Measurements from ENCODE around the gene LAG3. TPM values are rescaled to one million over a fixed set of nuclear protein-coding genes. Genes with fewer than 3 reads are reported as not detected.

The LAG3 gene
- total RNA-seq, 1 experiment from 2014 or later = 2.2 TPM

DNA sequence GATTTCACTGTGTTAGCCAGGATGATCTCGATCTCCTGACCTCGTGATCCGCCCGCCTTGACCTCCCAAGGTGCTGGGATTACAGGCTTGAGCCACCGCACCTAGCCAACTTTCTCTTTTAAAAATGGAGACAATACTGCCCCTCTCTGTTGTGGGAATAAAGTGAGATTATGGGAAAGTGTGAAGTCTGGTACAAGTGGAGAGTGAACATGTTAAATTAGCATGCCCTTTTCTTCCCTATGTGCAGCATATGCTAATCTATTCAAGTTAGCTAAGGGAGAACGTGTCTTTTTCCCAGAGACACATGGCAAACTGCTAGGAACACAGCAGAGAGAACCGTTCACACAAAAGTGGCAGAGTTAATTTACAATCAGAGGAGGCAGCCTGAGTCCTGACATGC, 47.0 kb upstream of the LAG3 start:
- peaks cover 9 to 39% (median 25%) of the 10 kb centered on the region in 3 experiments; a peak in 6 of 7 replicates for H3K36me3 Mint-ChIP-seq (ENCODE audit: insufficient read depth in 1 of 3, low read depth in 3 of 3)
- H3K9me3 ChIP-seq (ENCODE audit: control insufficient read depth, low read depth, low read length) = no peaks in the 10 kb centered on the region
- H3K27me3 ChIP-seq (ENCODE audit: insufficient read depth, low read length) = no peaks in the 10 kb centered on the region
- peak overlapping the region; percentile 73 to 87; a peak in 4 of 5 replicates for H3K4me3 Mint-ChIP-seq
- H3K23ac ChIP-seq (ENCODE audit: insufficient read length, low read depth, low read length) = no peak overlapping the region
- no peak overlapping the region for H2BK20ac ChIP-seq (ENCODE audit: low read depth, low read length, poor library complexity, severe bottlenecking)
- WGBS (ENCODE audit: extremely low coverage, insufficient read length, low lambda C conversion rate) = no CpG with 5 or more reads among the region's 7 CpGs
- no peak overlapping the region; a peak in 1 of 7 replicates for H3K27ac Mint-ChIP-seq
- no peak overlapping the region for H3K4ac ChIP-seq (ENCODE audit: low read depth, low read length)
- no peak overlapping the region for H3K4me2 ChIP-seq (ENCODE audit: insufficient read depth, insufficient read length, low read length)
- H3K27ac ChIP-seq (ENCODE audit: insufficient read length, low read depth, low read length) = no peak overlapping the region
- no peak overlapping the region for H3K18ac ChIP-seq (ENCODE audit: insufficient read length, low read depth, low read length)
- H2BK12ac ChIP-seq (ENCODE audit: insufficient read length, low read depth, low read length) = no peak overlapping the region
- no peak overlapping the region for H2AK5ac ChIP-seq (ENCODE audit: insufficient read length, low read length)
- TF ChIP-seq CTCF (conservative IDR thresholded peaks at IDR 0.05) = no peak
- H2BK120ac ChIP-seq (ENCODE audit: low read depth, low read length, poor library complexity, severe bottlenecking) = no peak overlapping the region
- no peak overlapping the region for H2BK5ac ChIP-seq (ENCODE audit: insufficient read length, low read length)
- H3K4me1 ChIP-seq (ENCODE audit: insufficient read depth, low read length) = no peaks in the 10 kb centered on the region; the same call in 1 of the 2 replicates
- DNase-seq = no peak
- H4K91ac ChIP-seq (ENCODE audit: insufficient read length, low read depth, low read length) = no peak overlapping the region
- no peak overlapping the region for H2BK15ac ChIP-seq (ENCODE audit: low read depth, low read length)
- peaks cover 8 to 19% of the 10 kb centered on the region in 2 experiments for H3K4me1 Mint-ChIP-seq
- no peak overlapping the region for H4K5ac ChIP-seq (ENCODE audit: insufficient read length, low read depth, low read length)
- no peaks in the 10 kb centered on the region for H3K9me3 Mint-ChIP-seq
- peaks cover 9% of the 10 kb centered on the region for H3K23me2 ChIP-seq (ENCODE audit: insufficient read length, low read depth, low read length, poor library complexity, severe bottlenecking)
- no peaks in the 10 kb centered on the region for H4K20me1 ChIP-seq (ENCODE audit: control insufficient read depth, insufficient read depth, insufficient read length)
- no peak overlapping the region for H3T11ph ChIP-seq (ENCODE audit: low read length)
- H3K27me3 Mint-ChIP-seq (ENCODE audit: low read depth) = peaks cover 4% of the 10 kb centered on the region
- H3K56ac ChIP-seq (ENCODE audit: insufficient read length, low read depth, low read length) = no peak overlapping the region
- H2AFZ ChIP-seq (ENCODE audit: low read length) = no peak overlapping the region
- H4K8ac ChIP-seq (replicated peaks; ENCODE audit: insufficient read length, low read depth, low read length) = no peak overlapping the region
- H3K9ac ChIP-seq (ENCODE audit: extremely low read depth, insufficient read length, low read length) = no peak overlapping the region
- no peak overlapping the region for H3K14ac ChIP-seq (ENCODE audit: insufficient read depth, low read length)
- no peaks in the 10 kb centered on the region for H3K79me2 ChIP-seq (ENCODE audit: insufficient read depth, low read length)
- no peaks in the 10 kb centered on the region for H3K79me1 ChIP-seq (ENCODE audit: insufficient read depth, low read depth, low read length, poor library complexity, severe bottlenecking)
